Neural cell (in vitro differentiated cells): ENCODE measurements around the gene MRPL22. TPM values are rescaled to one million over a fixed set of nuclear protein-coding genes. Genes with fewer than 3 reads are reported as not detected.

Source experiments
- H2AFZ ChIP-seq: fragments of 200-600, 300-800 bp; sonication (generic), shearing (Covaris generic); 2 replicates; pipeline ENCODE4 v1.6.0; 2014; ENCODE audit warnings: low read depth, mild to moderate bottlenecking, antibody characterized with exemption, low read length, moderate library complexity
- H3F3A ChIP-seq: fragments of 200-600 bp; shearing (Covaris generic); 2 replicates; pipeline ENCODE4 v1.6.1; 2016; ENCODE audit warnings: mild to moderate bottlenecking, moderate library complexity, mixed read lengths, antibody characterized with exemption, low read length; ENCODE audit not compliant: insufficient read depth, poor library complexity, severe bottlenecking
- H3K27ac ChIP-seq: fragments of 200-600, 300-800 bp; sonication (generic), shearing (Covaris generic); 2 replicates; pipeline ENCODE4 v1.5.1; 2014; ENCODE audit warnings: mild to moderate bottlenecking, low read length, moderate library complexity
- H3K27me3 ChIP-seq: fragments of 300-800, 200-600 bp; sonication (generic), shearing (Covaris generic); 2 replicates; pipeline ENCODE4 v1.6.0; 2014; ENCODE audit warnings: mild to moderate bottlenecking, low read depth, low read length, moderate library complexity; ENCODE audit not compliant: insufficient read depth
- H3K36me3 ChIP-seq: fragments of 300-800, 200-600 bp; sonication (generic), shearing (Covaris generic); 2 replicates; pipeline ENCODE4 v1.5.1; 2014; ENCODE audit warnings: mild to moderate bottlenecking, antibody characterized with exemption, low read length, moderate library complexity; ENCODE audit not compliant: insufficient read depth
- H3K4me2 ChIP-seq: fragments of 300-800, 200-600 bp; sonication (generic), shearing (Covaris generic); 2 replicates; pipeline ENCODE4 v1.6.0; 2014; ENCODE audit warnings: mild to moderate bottlenecking, low read length
- H3K4me3 ChIP-seq: fragments of 300-800, 200-600 bp; sonication (generic), shearing (Covaris generic); 2 replicates; pipeline ENCODE4 v1.5.1; 2014; ENCODE audit warnings: mild to moderate bottlenecking, low read length, moderate library complexity
- H3K79me2 ChIP-seq: fragments of 200-600 bp; shearing (Covaris generic); replicated peaks from 2 replicates; pipeline ENCODE4 v1.6.0; 2014; ENCODE audit warnings: mild to moderate bottlenecking, low read length, moderate library complexity; ENCODE audit not compliant: insufficient read depth
- H3K9ac ChIP-seq: fragments of 300-800, 200-600 bp; sonication (generic), shearing (Covaris generic); 2 replicates; pipeline ENCODE4 v1.6.1; 2016; ENCODE audit warnings: mild to moderate bottlenecking, low read length, mixed read lengths
- H3K9me2 ChIP-seq: fragments of 200-600 bp; shearing (Covaris generic); 2 replicates; pipeline ENCODE4 v1.6.1; 2016; ENCODE audit warnings: mild to moderate bottlenecking, low read length, mixed read lengths; ENCODE audit not compliant: insufficient read depth
- H3K9me3 ChIP-seq: fragments of 200-600, 300-800 bp; sonication (generic), shearing (Covaris generic); 2 replicates; pipeline ENCODE4 v1.6.1; 2016; ENCODE audit warnings: mild to moderate bottlenecking, mixed run types, low read length, moderate library complexity, mixed read lengths
- H4K20me1 ChIP-seq: fragments of 200-600 bp; shearing (Covaris generic); 2 replicates; pipeline ENCODE4 v1.6.1; 2016; ENCODE audit warnings: mild to moderate bottlenecking, mixed run types; ENCODE audit not compliant: insufficient read depth
- EP300 ChIP-seq: fragments of 450-650 bp; conservative IDR thresholded peaks from 2 replicates; pipeline ENCODE4 v1.6.1; 2014; ENCODE audit warnings: antibody characterized with exemption, mild to moderate bottlenecking, moderate library complexity; ENCODE audit not compliant: poor library complexity, severe bottlenecking
- EZH2 ChIP-seq: fragments of 200-600, 300-800 bp; shearing (Covaris generic), sonication (generic); IDR thresholded peaks from 2 replicates; pipeline ENCODE4 v1.6.1; 2014; ENCODE audit warnings: antibody characterized with exemption, low read length, borderline replicate concordance, mild to moderate bottlenecking; ENCODE audit not compliant: insufficient read depth, poor library complexity, severe bottlenecking
- MXI1 ChIP-seq: fragments of 450-650 bp; conservative IDR thresholded peaks from 2 replicates; pipeline ENCODE4 v1.6.1; 2014; ENCODE audit warnings: antibody characterized with exemption, mild to moderate bottlenecking; ENCODE audit not compliant: poor library complexity, severe bottlenecking
- POLR2AphosphoS5 ChIP-seq: IDR thresholded peaks from 2 replicates; pipeline ENCODE4 v1.6.1; 2012
- RAD21 ChIP-seq: fragments of 450-650 bp; conservative IDR thresholded peaks from 2 replicates; pipeline ENCODE4 v1.6.1; 2014; ENCODE audit warnings: antibody characterized with exemption, mild to moderate bottlenecking, moderate library complexity
- SMC3 ChIP-seq: fragments of 450-650 bp; conservative IDR thresholded peaks from 2 replicates; pipeline ENCODE4 v1.6.1; 2014; ENCODE audit warnings: antibody characterized with exemption, mild to moderate bottlenecking, moderate library complexity; ENCODE audit not compliant: poor library complexity
- TAF1 ChIP-seq: IDR thresholded peaks from 2 replicates; pipeline ENCODE4 v1.6.1; 2012; ENCODE audit warnings: low read depth
- polyA plus RNA-seq: library from polyadenylated mRNA; depleted of rRNA; stranded (reverse); fragments of >200 nt; gene quantifications from 2 replicates; pipeline ENCODE4 v1.2.3, GENCODE V29; 2014
- TF ChIP-seq, protein P1 (sequence below): fragments of 450-650 bp; IDR thresholded peaks from 2 replicates; pipeline ENCODE4 v1.5.1; 2014; ENCODE audit warnings: antibody characterized with exemption, mild to moderate bottlenecking, moderate library complexity; ENCODE audit not compliant: poor library complexity, severe bottlenecking
- TF ChIP-seq, protein P2 (sequence below): IDR thresholded peaks from 2 replicates; pipeline ENCODE4 v1.6.1; 2012; ENCODE audit warnings: borderline replicate concordance

Gene MRPL22
- polyA plus RNA-seq, 1 donor from 2014 or later: 28.0 TPM

DNA sequence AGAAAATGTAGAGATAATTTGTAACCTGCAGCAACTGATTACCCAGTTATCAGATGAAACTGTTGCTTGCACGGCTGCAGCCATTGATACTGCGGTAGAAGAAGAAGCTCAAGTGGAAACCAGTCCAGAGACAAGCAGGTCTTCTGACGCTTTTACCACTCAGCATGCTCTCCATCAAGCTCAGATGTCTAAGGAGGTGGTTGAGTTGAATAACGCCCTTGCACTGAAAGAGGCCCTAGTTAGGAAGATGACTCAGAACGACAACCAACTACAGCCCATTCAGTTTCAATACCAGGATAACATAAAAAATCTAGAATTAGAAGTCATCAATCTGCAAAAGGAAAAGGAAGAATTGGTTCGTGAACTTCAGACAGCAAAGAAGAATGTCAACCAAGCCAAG is 74.4 kb downstream of the MRPL22 start:
- H3K36me3 ChIP-seq: no peaks in the 10 kb centered on the region
- no peak overlapping the region for H3K4me3 ChIP-seq
- no peaks in the 10 kb centered on the region for H3K79me2 ChIP-seq
- no peaks in the 10 kb centered on the region for H3K9me3 ChIP-seq
- no peak overlapping the region for H2AFZ ChIP-seq
- no peak overlapping the region for H3K4me2 ChIP-seq
- TF ChIP-seq, protein P1, sequence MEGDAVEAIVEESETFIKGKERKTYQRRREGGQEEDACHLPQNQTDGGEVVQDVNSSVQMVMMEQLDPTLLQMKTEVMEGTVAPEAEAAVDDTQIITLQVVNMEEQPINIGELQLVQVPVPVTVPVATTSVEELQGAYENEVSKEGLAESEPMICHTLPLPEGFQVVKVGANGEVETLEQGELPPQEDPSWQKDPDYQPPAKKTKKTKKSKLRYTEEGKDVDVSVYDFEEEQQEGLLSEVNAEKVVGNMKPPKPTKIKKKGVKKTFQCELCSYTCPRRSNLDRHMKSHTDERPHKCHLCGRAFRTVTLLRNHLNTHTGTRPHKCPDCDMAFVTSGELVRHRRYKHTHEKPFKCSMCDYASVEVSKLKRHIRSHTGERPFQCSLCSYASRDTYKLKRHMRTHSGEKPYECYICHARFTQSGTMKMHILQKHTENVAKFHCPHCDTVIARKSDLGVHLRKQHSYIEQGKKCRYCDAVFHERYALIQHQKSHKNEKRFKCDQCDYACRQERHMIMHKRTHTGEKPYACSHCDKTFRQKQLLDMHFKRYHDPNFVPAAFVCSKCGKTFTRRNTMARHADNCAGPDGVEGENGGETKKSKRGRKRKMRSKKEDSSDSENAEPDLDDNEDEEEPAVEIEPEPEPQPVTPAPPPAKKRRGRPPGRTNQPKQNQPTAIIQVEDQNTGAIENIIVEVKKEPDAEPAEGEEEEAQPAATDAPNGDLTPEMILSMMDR: no peak
- TF ChIP-seq SMC3: no peak
- no peak for TF ChIP-seq MXI1
- TF ChIP-seq TAF1: no peak
- TF ChIP-seq EP300: no peak
- no peak for TF ChIP-seq RAD21
- no peak for TF ChIP-seq POLR2AphosphoS5
- TF ChIP-seq, protein P2, sequence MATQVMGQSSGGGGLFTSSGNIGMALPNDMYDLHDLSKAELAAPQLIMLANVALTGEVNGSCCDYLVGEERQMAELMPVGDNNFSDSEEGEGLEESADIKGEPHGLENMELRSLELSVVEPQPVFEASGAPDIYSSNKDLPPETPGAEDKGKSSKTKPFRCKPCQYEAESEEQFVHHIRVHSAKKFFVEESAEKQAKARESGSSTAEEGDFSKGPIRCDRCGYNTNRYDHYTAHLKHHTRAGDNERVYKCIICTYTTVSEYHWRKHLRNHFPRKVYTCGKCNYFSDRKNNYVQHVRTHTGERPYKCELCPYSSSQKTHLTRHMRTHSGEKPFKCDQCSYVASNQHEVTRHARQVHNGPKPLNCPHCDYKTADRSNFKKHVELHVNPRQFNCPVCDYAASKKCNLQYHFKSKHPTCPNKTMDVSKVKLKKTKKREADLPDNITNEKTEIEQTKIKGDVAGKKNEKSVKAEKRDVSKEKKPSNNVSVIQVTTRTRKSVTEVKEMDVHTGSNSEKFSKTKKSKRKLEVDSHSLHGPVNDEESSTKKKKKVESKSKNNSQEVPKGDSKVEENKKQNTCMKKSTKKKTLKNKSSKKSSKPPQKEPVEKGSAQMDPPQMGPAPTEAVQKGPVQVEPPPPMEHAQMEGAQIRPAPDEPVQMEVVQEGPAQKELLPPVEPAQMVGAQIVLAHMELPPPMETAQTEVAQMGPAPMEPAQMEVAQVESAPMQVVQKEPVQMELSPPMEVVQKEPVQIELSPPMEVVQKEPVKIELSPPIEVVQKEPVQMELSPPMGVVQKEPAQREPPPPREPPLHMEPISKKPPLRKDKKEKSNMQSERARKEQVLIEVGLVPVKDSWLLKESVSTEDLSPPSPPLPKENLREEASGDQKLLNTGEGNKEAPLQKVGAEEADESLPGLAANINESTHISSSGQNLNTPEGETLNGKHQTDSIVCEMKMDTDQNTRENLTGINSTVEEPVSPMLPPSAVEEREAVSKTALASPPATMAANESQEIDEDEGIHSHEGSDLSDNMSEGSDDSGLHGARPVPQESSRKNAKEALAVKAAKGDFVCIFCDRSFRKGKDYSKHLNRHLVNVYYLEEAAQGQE: no peak
- TF ChIP-seq EZH2: no peak
- no peaks in the 10 kb centered on the region for H3F3A ChIP-seq
- H3K27ac ChIP-seq: no peak overlapping the region
- H4K20me1 ChIP-seq: no peaks in the 10 kb centered on the region
- H3K9ac ChIP-seq: no peak overlapping the region
- no peaks in the 10 kb centered on the region for H3K27me3 ChIP-seq
- H3K9me2 ChIP-seq: no peaks in the 10 kb centered on the region

DNA sequence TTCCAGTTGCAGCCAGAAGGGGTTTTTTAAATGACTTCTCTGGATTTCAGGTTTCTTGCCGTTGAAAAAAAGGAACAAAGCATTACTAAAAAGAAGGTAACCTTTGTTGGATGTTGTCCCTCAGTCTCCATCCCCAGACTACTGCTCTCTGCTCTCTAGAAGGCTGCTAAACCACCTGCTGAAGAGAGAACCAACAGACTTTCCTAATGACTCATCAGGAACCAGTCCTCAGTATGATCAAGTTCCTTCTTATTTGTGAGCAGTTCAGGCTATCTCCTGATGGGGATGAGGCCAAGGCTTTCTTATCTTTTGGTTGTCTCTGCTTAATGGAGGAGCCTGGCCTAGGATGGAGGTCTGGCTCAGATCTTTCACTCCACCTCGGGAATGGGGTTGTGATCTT is 76.7 kb downstream of the MRPL22 start:
- no peak overlapping the region for H3K4me2 ChIP-seq
- TF ChIP-seq, protein P1: no peak
- TF ChIP-seq MXI1 (no peak), EZH2 (no peak), SMC3 (no peak), POLR2AphosphoS5 (no peak), RAD21 (no peak), EP300 (no peak), TAF1 (no peak)
- TF ChIP-seq, protein P2: no peak
- H3K9me3 ChIP-seq: no peaks in the 10 kb centered on the region
- no peak overlapping the region for H3K9ac ChIP-seq
- H3F3A ChIP-seq: no peaks in the 10 kb centered on the region
- no peak overlapping the region for H2AFZ ChIP-seq
- no peaks in the 10 kb centered on the region for H3K9me2 ChIP-seq
- no peaks in the 10 kb centered on the region for H3K36me3 ChIP-seq
- no peak overlapping the region for H3K27ac ChIP-seq
- H3K4me3 ChIP-seq: no peak overlapping the region
- no peaks in the 10 kb centered on the region for H3K79me2 ChIP-seq
- no peaks in the 10 kb centered on the region for H4K20me1 ChIP-seq
- H3K27me3 ChIP-seq: no peaks in the 10 kb centered on the region
